ENCODE results near the gene IL1RAPL2. TPM values are rescaled to one million over a fixed set of nuclear protein-coding genes. Genes with fewer than 3 reads are reported as not detected.

Gene IL1RAPL2
- total RNA-seq, 4 donors from 2014 or later: 0.16 TPM; not detected in 3

GRCh38 chrX:104961926-104962325, 395.9 kb downstream of the IL1RAPL2 start:
- H3K9me3 ChIP-seq: no peaks in the 10 kb centered on the region
- H3K27me3 ChIP-seq: no peaks in the 10 kb centered on the region
- no peak for DNase-seq
- WGBS, 2 donors (ENCODE audit: low coverage in 1 of 2): 52% methylated on average over 1 of the region's 1 CpG; no CpG with 5 or more reads in 1 of the 2 donors
- in situ Hi-C loops (cut with MboI; ENCODE audit: low pct_ligation_motif_present in 1 of 4, low pct_unique_long_range_greater_than_20kb in 1 of 4, low sequenced_read_pairs in 3 of 4): no loop called here
- no peaks in the 10 kb centered on the region for H3K36me3 ChIP-seq
- H3K4me1 ChIP-seq: no peaks in the 10 kb centered on the region
- TF ChIP-seq CTCF (IDR thresholded peaks at IDR 0.05): no peak
- no peak for TF ChIP-seq POLR2AphosphoS5 (IDR thresholded peaks at IDR 0.05)
- TF ChIP-seq EP300 (IDR thresholded peaks at IDR 0.05; ENCODE audit: low read depth): no peak
- TF ChIP-seq POLR2A (IDR thresholded peaks at IDR 0.05): no peak
- intact Hi-C loops (cut with DNase I; ENCODE audit: low total_unique reads): no loop called here
- no peak overlapping the region for H3K4me3 ChIP-seq
- no peak overlapping the region for H3K27ac ChIP-seq

- no peak overlapping the region for H3K27ac ChIP-seq
- no peak overlapping the region for H3K4me3 ChIP-seq
- in situ Hi-C loops (cut with MboI; ENCODE audit: low pct_ligation_motif_present in 1 of 4, low pct_unique_long_range_greater_than_20kb in 1 of 4, low sequenced_read_pairs in 3 of 4) (no loop called here), intact Hi-C loops (cut with DNase I; ENCODE audit: low total_unique reads) (no loop called here)
- no peaks in the 10 kb centered on the region for H3K9me3 ChIP-seq
- no peak for DNase-seq
- no peaks in the 10 kb centered on the region for H3K36me3 ChIP-seq
- H3K27me3 ChIP-seq: no peaks in the 10 kb centered on the region
- TF ChIP-seq CTCF (IDR thresholded peaks at IDR 0.05) (no peak), EP300 (IDR thresholded peaks at IDR 0.05; ENCODE audit: low read depth) (no peak), POLR2AphosphoS5 (IDR thresholded peaks at IDR 0.05) (no peak), POLR2A (IDR thresholded peaks at IDR 0.05) (no peak)
- H3K4me1 ChIP-seq: no peaks in the 10 kb centered on the region
Observed at GRCh38 chrX:104968241-104968640, 402.2 kb downstream of the IL1RAPL2 start.

GRCh38 chrX:104972737-104973136, 406.7 kb downstream of the IL1RAPL2 start:
- intact Hi-C loops (cut with DNase I; ENCODE audit: low total_unique reads): no loop called here

GRCh38 chrX:104987063-104987462, 421.1 kb downstream of the IL1RAPL2 start:
- Histone ChIP-seq H3K27ac (no peak overlapping the region), H3K4me3 (no peak overlapping the region), H3K27me3 (no peaks in the 10 kb centered on the region), H3K4me1 (no peaks in the 10 kb centered on the region), H3K9me3 (no peaks in the 10 kb centered on the region), H3K36me3 (no peaks in the 10 kb centered on the region)
- DNase-seq: no peak
- in situ Hi-C loops (cut with MboI; ENCODE audit: low pct_ligation_motif_present in 1 of 4, low pct_unique_long_range_greater_than_20kb in 1 of 4, low sequenced_read_pairs in 3 of 4) (no loop called here), intact Hi-C loops (cut with DNase I; ENCODE audit: low total_unique reads) (no loop called here)
- TF ChIP-seq POLR2AphosphoS5 (IDR thresholded peaks at IDR 0.05): no peak
- TF ChIP-seq POLR2A (IDR thresholded peaks at IDR 0.05): no peak
- TF ChIP-seq EP300 (IDR thresholded peaks at IDR 0.05; ENCODE audit: low read depth): no peak
- TF ChIP-seq CTCF (IDR thresholded peaks at IDR 0.05): no peak

More at GRCh38 chrX:104972737-104973136, 406.7 kb downstream of the IL1RAPL2 start:
- H3K4me1 ChIP-seq: no peaks in the 10 kb centered on the region
- no peak for TF ChIP-seq EP300 (IDR thresholded peaks at IDR 0.05; ENCODE audit: low read depth)
- H3K9me3 ChIP-seq: no peaks in the 10 kb centered on the region
- no peaks in the 10 kb centered on the region for H3K27me3 ChIP-seq
- 50 to 52% methylated on average over 1 of the region's 1 CpG for WGBS, 2 donors (ENCODE audit: low coverage in 1 of 2)
- no peak overlapping the region for H3K4me3 ChIP-seq
- no peaks in the 10 kb centered on the region for H3K36me3 ChIP-seq
- DNase-seq: no peak
- in situ Hi-C loops (cut with MboI; ENCODE audit: low pct_ligation_motif_present in 1 of 4, low pct_unique_long_range_greater_than_20kb in 1 of 4, low sequenced_read_pairs in 3 of 4): no loop called here
- H3K27ac ChIP-seq: no peak overlapping the region

- DNase-seq: no peak
- in situ Hi-C loops (cut with MboI; ENCODE audit: low pct_ligation_motif_present in 1 of 4, low pct_unique_long_range_greater_than_20kb in 1 of 4, low sequenced_read_pairs in 3 of 4): no loop called here
- TF ChIP-seq POLR2A (IDR thresholded peaks at IDR 0.05) (no peak), POLR2AphosphoS5 (IDR thresholded peaks at IDR 0.05) (no peak), EP300 (IDR thresholded peaks at IDR 0.05; ENCODE audit: low read depth) (no peak), CTCF (IDR thresholded peaks at IDR 0.05) (no peak)
Observed at GRCh38 chrX:104988038-104988437, 422.0 kb downstream of the IL1RAPL2 start.

More at GRCh38 chrX:104988038-104988437, 422.0 kb downstream of the IL1RAPL2 start:
- intact Hi-C loops (cut with DNase I; ENCODE audit: low total_unique reads): no loop called here
- H3K27me3 ChIP-seq: no peaks in the 10 kb centered on the region
- H3K4me1 ChIP-seq: no peaks in the 10 kb centered on the region
- no peaks in the 10 kb centered on the region for H3K9me3 ChIP-seq
- no peak overlapping the region for H3K4me3 ChIP-seq
- no peak overlapping the region for H3K27ac ChIP-seq
- no peaks in the 10 kb centered on the region for H3K36me3 ChIP-seq

Data from transverse colon (tissue), 4 donors.